Mesendoderm (in vitro differentiated cells): ENCODE data around the gene EXOC6.

ENCODE experiments used
- DNase-seq: peaks from one replicate; pipeline ENCODE4 v3.0.0; 2013
- H2AK5ac ChIP-seq: 2 replicates; pipeline ENCODE4 v1.6.1; 2013; ENCODE audit warnings: low read length, inconsistent platforms
- H2BK120ac ChIP-seq: 2 replicates; pipeline ENCODE4 v1.6.1; 2013; ENCODE audit warnings: low read depth, mild to moderate bottlenecking, low read length, moderate library complexity, mixed read lengths
- H2BK15ac ChIP-seq: replicated peaks from 2 replicates; pipeline ENCODE4 v1.6.1; 2013; ENCODE audit warnings: low read depth, mild to moderate bottlenecking, moderate library complexity
- H2BK5ac ChIP-seq: 2 replicates; pipeline ENCODE4 v1.6.1; 2013; ENCODE audit warnings: low read length, inconsistent platforms
- H3K18ac ChIP-seq: 2 replicates; pipeline ENCODE4 v1.6.1; 2013; ENCODE audit warnings: mild to moderate bottlenecking, low read length, mixed read lengths
- H3K23ac ChIP-seq: one replicate; pipeline ENCODE4 v1.6.1; 2013; ENCODE audit warnings: low read length
- H3K27ac ChIP-seq: 2 replicates; pipeline ENCODE4 v1.5.1; 2013; ENCODE audit warnings: low read depth, mild to moderate bottlenecking, inconsistent platforms, low read length, moderate library complexity
- H3K27me3 ChIP-seq: 2 replicates; pipeline ENCODE4 v1.6.1; 2013; ENCODE audit warnings: low read length, control low read depth, mild to moderate bottlenecking, inconsistent platforms; ENCODE audit not compliant: insufficient read depth, poor library complexity
- H3K36me3 ChIP-seq: 2 replicates; pipeline ENCODE4 v1.6.1; 2013; ENCODE audit warnings: low read length, inconsistent platforms; ENCODE audit not compliant: control insufficient read depth, insufficient read depth
- H3K4ac ChIP-seq: one replicate; pipeline ENCODE4 v1.6.1; 2013; ENCODE audit warnings: low read depth, mild to moderate bottlenecking, low read length, moderate library complexity
- H3K4me1 ChIP-seq: 2 replicates; pipeline ENCODE4 v1.6.1; 2013; ENCODE audit warnings: low read depth, low read length, inconsistent platforms; ENCODE audit not compliant: control insufficient read depth
- H3K4me2 ChIP-seq: 2 replicates; pipeline ENCODE4 v1.6.1; 2013; ENCODE audit warnings: low read length
- H3K4me3 ChIP-seq: 2 replicates; pipeline ENCODE4 v1.5.1; 2013; ENCODE audit warnings: mild to moderate bottlenecking, low read length
- H3K56ac ChIP-seq: one replicate; pipeline ENCODE4 v1.6.1; 2013; ENCODE audit warnings: low read length
- H3K79me1 ChIP-seq: 2 replicates; pipeline ENCODE4 v1.6.1; 2013; ENCODE audit warnings: low read length, inconsistent platforms
- H3K79me2 ChIP-seq: 2 replicates; pipeline ENCODE4 v1.6.1; 2013; ENCODE audit warnings: mild to moderate bottlenecking, low read length; ENCODE audit not compliant: control insufficient read depth, insufficient read depth
- H3K9ac ChIP-seq: 2 replicates; pipeline ENCODE4 v1.6.1; 2013; ENCODE audit warnings: low read length, inconsistent platforms
- H4K5ac ChIP-seq: one replicate; pipeline ENCODE4 v1.6.1; 2013; ENCODE audit warnings: low read length
- H4K8ac ChIP-seq: one replicate; pipeline ENCODE4 v1.6.1; 2013; ENCODE audit warnings: low read depth, mild to moderate bottlenecking, control low read depth, low read length, moderate library complexity
- WGBS: extraction: QIAGEN DNeasy Blood & Tissue Kit; methylation state at CpG from one replicate; pipeline ENCODE4 v1.1.7; 2013; ENCODE audit warnings: low lambda C conversion rate, missing lambda C conversion rate; ENCODE audit not compliant: insufficient coverage; ENCODE audit errors: extremely low coverage; 5-methylcytosine and 5-hydroxymethylcytosine counted together

Gene EXOC6

GRCh38 chr10:92855560-92855959, 7.2 kb downstream of the EXOC6 start:
- no peak overlapping the region for H3K56ac ChIP-seq
- H2BK15ac ChIP-seq: no peak overlapping the region
- no peak overlapping the region for H3K4me3 ChIP-seq
- no peak overlapping the region for H3K9ac ChIP-seq
- no peaks in the 10 kb centered on the region for H3K27me3 ChIP-seq
- H3K4me2 ChIP-seq: no peak overlapping the region
- H3K27ac ChIP-seq: no peak overlapping the region
- H2BK5ac ChIP-seq: no peak overlapping the region
- H3K4me1 ChIP-seq: no peaks in the 10 kb centered on the region
- no peaks in the 10 kb centered on the region for H3K79me2 ChIP-seq
- no peaks in the 10 kb centered on the region for H3K79me1 ChIP-seq
- no peak overlapping the region for H2AK5ac ChIP-seq
- H3K4ac ChIP-seq: no peak overlapping the region
- H4K8ac ChIP-seq: no peak overlapping the region
- no peak overlapping the region for H4K5ac ChIP-seq
- H3K18ac ChIP-seq: no peak overlapping the region
- H3K36me3 ChIP-seq: no peaks in the 10 kb centered on the region
- WGBS: no CpG with 5 or more reads among the region's 3 CpGs
- no peak for DNase-seq
- H3K23ac ChIP-seq: no peak overlapping the region
- H2BK120ac ChIP-seq: no peak overlapping the region

- Histone ChIP-seq H3K56ac (no peak overlapping the region), H4K8ac (no peak overlapping the region), H3K9ac (no peak overlapping the region), H3K23ac (no peak overlapping the region), H3K4me2 (no peak overlapping the region), H2BK5ac (no peak overlapping the region), H4K5ac (no peak overlapping the region), H2BK120ac (no peak overlapping the region), H2AK5ac (no peak overlapping the region), H3K36me3 (no peaks in the 10 kb centered on the region), H3K27ac (no peak overlapping the region), H3K4me3 (no peak overlapping the region), H3K4ac (no peak overlapping the region), H3K79me1 (no peaks in the 10 kb centered on the region), H3K4me1 (no peaks in the 10 kb centered on the region), H3K79me2 (no peaks in the 10 kb centered on the region), H3K27me3 (no peaks in the 10 kb centered on the region), H3K18ac (no peak overlapping the region), H2BK15ac (no peak overlapping the region)
- no CpG with 5 or more reads among the region's 4 CpGs for WGBS
- DNase-seq: no peak
Measured at GRCh38 chr10:92857904-92858514, 9.7 kb downstream of the EXOC6 start.

GRCh38 chr10:92867235-92867634, 18.9 kb downstream of the EXOC6 start:
- Histone ChIP-seq H4K5ac (no peak overlapping the region), H3K4me1 (no peaks in the 10 kb centered on the region), H2BK15ac (no peak overlapping the region), H3K79me2 (no peaks in the 10 kb centered on the region), H3K23ac (no peak overlapping the region), H3K18ac (no peak overlapping the region), H3K4me3 (no peak overlapping the region), H2BK120ac (no peak overlapping the region), H3K79me1 (no peaks in the 10 kb centered on the region), H4K8ac (no peak overlapping the region), H3K36me3 (no peaks in the 10 kb centered on the region), H3K9ac (no peak overlapping the region), H2BK5ac (no peak overlapping the region), H2AK5ac (no peak overlapping the region), H3K56ac (no peak overlapping the region), H3K4me2 (no peak overlapping the region), H3K27me3 (no peaks in the 10 kb centered on the region), H3K27ac (no peak overlapping the region), H3K4ac (no peak overlapping the region)
- DNase-seq: no peak
- no CpG with 5 or more reads among the region's 3 CpGs for WGBS

- H3K79me2 ChIP-seq: no peaks in the 10 kb centered on the region
- H3K4me2 ChIP-seq: no peak overlapping the region
- no peak overlapping the region for H2BK5ac ChIP-seq
- H3K56ac ChIP-seq: no peak overlapping the region
- H3K23ac ChIP-seq: no peak overlapping the region
- H2AK5ac ChIP-seq: no peak overlapping the region
- no peak overlapping the region for H4K8ac ChIP-seq
- H3K18ac ChIP-seq: no peak overlapping the region
- no CpG with 5 or more reads among the region's 3 CpGs for WGBS
- H3K27me3 ChIP-seq: no peaks in the 10 kb centered on the region
- H3K36me3 ChIP-seq: no peaks in the 10 kb centered on the region
- H2BK15ac ChIP-seq: no peak overlapping the region
- H3K4ac ChIP-seq: no peak overlapping the region
- no peaks in the 10 kb centered on the region for H3K4me1 ChIP-seq
- no peak overlapping the region for H3K9ac ChIP-seq
- no peak overlapping the region for H3K27ac ChIP-seq
- H3K79me1 ChIP-seq: no peaks in the 10 kb centered on the region
- H2BK120ac ChIP-seq: no peak overlapping the region
- no peak overlapping the region for H4K5ac ChIP-seq
- no peak for DNase-seq
- H3K4me3 ChIP-seq: no peak overlapping the region
Measured at GRCh38 chr10:92868036-92868435, 19.7 kb downstream of the EXOC6 start.

GRCh38 chr10:92868557-92868956, 20.2 kb downstream of the EXOC6 start:
- no peaks in the 10 kb centered on the region for H3K4me1 ChIP-seq
- no peak for DNase-seq
- no CpG with 5 or more reads among the region's 1 CpG for WGBS

GRCh38 chr10:92873029-92873428, 24.7 kb downstream of the EXOC6 start:
- Histone ChIP-seq H3K27me3 (no peaks in the 10 kb centered on the region), H3K4me2 (no peak overlapping the region), H2AK5ac (no peak overlapping the region), H3K4me3 (no peak overlapping the region), H3K56ac (no peak overlapping the region), H3K27ac (no peak overlapping the region), H3K9ac (no peak overlapping the region), H3K79me2 (no peaks in the 10 kb centered on the region), H2BK15ac (no peak overlapping the region), H3K23ac (no peak overlapping the region), H4K8ac (no peak overlapping the region), H3K36me3 (no peaks in the 10 kb centered on the region), H3K4me1 (no peaks in the 10 kb centered on the region), H4K5ac (no peak overlapping the region), H3K4ac (no peak overlapping the region), H3K79me1 (no peaks in the 10 kb centered on the region), H3K18ac (no peak overlapping the region), H2BK120ac (no peak overlapping the region), H2BK5ac (no peak overlapping the region)
- no CpG with 5 or more reads among the region's 3 CpGs for WGBS
- no peak for DNase-seq

More at GRCh38 chr10:92868557-92868956, 20.2 kb downstream of the EXOC6 start:
- Histone ChIP-seq H3K27ac (no peak overlapping the region), H3K36me3 (no peaks in the 10 kb centered on the region), H3K56ac (no peak overlapping the region), H4K5ac (no peak overlapping the region), H2BK5ac (no peak overlapping the region), H3K79me1 (no peaks in the 10 kb centered on the region), H3K4me2 (no peak overlapping the region), H3K18ac (no peak overlapping the region), H3K9ac (no peak overlapping the region), H3K79me2 (no peaks in the 10 kb centered on the region), H3K27me3 (no peaks in the 10 kb centered on the region), H2AK5ac (no peak overlapping the region), H2BK120ac (no peak overlapping the region), H3K23ac (no peak overlapping the region), H3K4me3 (no peak overlapping the region), H4K8ac (no peak overlapping the region), H3K4ac (no peak overlapping the region), H2BK15ac (no peak overlapping the region)
